ENCODE data around the gene MCCC2.
"Not testable (repeated sequence)": the region's sequence is repeated elsewhere in the genome, so short reads cannot be mapped to it uniquely, and the experiment has no call there.

Gene MCCC2

GRCh38 chr5:71663191-71663969 lies 76.2 kb downstream of the MCCC2 start:
- no peak for DNase-seq

GRCh38 chr5:71664615-71665014 lies 77.5 kb downstream of the MCCC2 start:
- not testable (repeated sequence) for DNase-seq

- DNase-seq: no peak
Observed at GRCh38 chr5:71666321-71666720, 79.2 kb downstream of the MCCC2 start.

- no peak for DNase-seq
Observed at GRCh38 chr5:71677977-71678376, 90.8 kb downstream of the MCCC2 start.

- no peak for DNase-seq
Observed at GRCh38 chr5:71679714-71680113, 92.6 kb downstream of the MCCC2 start.

- DNase-seq: no peak
Observed at GRCh38 chr5:71680510-71680909, 93.4 kb downstream of the MCCC2 start.

DNA sequence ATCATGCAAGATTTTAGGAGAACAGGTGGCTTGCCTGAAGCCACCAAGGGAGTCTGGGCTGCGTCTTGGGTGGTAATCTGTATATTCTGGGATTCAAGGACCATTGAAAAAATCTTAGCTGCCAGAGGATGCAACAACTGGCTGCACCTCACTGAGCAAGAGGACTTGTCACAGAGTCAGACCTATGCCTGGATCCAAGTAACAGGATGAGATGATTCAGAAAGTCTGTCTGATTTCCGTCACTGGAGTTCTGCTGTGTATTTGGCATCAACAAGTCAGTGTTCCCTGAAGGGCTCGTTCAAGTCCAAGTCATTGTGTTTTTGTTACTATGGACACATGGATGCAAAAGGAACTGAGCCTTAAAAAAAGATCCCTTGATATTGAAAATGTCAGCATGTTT lies 94.2 kb downstream of the MCCC2 start:
- no peak for DNase-seq

GRCh38 chr5:71684309-71684708 lies 97.2 kb downstream of the MCCC2 start:
- no peak for DNase-seq

GRCh38 chr5:71693828-71694427 lies 106.8 kb downstream of the MCCC2 start:
- DNase-seq: no peak

- no peak for DNase-seq
Observed at GRCh38 chr5:71695071-71695470, 107.9 kb downstream of the MCCC2 start.

- DNase-seq: no peak
Observed at GRCh38 chr5:71695595-71695994, 108.5 kb downstream of the MCCC2 start.

DNA sequence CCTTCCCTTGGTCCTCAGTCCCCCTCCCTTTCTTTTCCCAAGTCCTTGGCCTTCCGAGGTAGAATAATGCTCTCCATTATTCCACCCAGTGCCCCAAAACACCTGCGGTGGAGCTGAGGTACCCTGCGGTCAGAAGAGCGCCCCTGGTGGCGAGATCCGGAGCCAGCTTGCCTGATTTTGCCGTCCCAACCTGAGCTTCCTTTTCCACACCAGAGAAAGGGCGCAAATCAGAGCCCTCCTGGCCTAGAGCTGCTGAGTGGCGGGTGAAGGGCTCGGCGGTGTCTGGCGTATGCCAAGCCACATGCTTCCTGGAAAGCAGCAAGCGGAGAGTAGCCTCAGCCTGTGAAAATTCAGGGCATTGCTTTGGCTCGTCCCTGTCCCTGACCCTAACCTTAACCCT lies 110.8 kb downstream of the MCCC2 start:
- DNase-seq: no peak

DNA sequence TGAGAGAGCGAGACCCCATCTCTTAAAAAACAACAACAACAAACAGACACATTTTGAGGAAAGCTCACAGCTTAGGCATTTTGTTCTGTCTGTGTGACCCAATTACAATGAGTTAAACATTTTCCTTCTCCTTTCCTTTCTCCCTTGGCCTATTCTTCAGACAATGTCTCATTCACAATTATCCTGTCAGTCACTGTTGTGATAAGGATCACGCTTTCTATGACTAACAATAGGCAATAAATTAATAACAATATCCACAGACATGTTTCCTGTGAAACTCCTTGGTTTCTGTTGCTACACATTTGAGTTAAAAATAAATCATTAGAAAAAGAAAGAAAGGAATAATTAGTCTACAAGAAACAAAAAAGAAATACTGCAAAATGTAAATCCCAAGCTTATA lies 112.1 kb downstream of the MCCC2 start:
- DNase-seq: no peak

GRCh38 chr5:71699751-71700150 lies 112.6 kb downstream of the MCCC2 start:
- no peak for DNase-seq

DNA sequence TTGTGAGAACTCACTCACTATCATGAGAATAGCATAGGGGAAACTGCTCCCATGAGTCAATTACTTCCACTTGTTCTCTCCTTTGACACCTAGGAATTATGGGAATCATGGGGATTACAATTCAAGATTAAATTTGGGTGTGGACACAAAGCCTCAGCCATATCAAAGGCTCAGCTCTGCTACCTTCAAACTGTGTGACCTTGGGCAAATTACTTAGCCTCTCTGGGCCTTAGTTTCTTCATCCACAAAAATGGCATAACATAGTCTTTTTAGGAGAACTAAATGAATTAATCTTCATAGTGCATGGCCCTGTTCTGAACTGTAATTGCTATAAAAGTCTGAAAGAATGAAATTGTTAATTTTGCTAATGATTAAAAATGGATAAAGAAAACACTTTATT lies 113.7 kb downstream of the MCCC2 start:
- no peak for DNase-seq

DNA sequence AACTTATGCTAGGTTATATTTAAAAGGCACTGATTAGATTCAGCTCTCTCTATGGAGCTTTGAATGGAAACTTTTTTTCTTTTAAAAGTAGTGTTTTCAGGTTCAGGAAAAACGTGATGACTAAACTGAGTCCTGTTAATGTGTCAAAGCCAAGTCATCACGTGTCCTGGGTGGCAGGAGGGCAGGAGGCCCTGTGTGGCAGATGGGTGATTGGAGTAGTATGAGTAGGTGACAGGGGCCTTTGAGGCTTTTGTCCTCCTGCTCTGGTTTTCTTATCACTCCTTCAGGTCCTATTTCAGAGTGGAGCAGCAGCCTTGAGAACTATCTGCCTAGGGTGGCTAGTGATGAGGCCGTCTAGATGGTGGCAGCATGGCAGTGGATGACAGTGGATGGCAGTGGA lies 114.3 kb downstream of the MCCC2 start:
- no peak for DNase-seq

DNA sequence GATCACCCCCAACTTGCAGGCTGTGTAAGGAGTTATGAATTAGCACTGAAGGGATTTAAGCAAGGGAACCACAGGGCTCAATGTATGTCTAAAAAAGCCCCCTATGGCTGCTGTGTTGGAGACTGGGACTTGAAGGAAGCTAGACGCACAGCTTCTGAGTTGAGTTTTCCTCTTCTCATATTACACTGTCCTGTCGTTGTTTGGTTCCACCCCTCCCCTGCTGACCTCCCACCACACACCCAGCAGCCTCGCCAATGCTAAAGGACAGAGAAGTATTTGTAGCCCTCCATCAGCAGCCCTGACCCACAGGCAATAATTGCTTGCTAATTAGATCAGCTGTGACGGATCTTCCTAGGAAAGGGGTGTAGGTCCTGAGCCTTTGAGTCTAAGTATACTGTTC lies 116.8 kb downstream of the MCCC2 start:
- DNase-seq: no peak

GRCh38 chr5:71705421-71705820 lies 118.3 kb downstream of the MCCC2 start:
- DNase-seq: no peak

GRCh38 chr5:71706906-71707305 lies 119.8 kb downstream of the MCCC2 start:
- no peak for DNase-seq

Measured in Kasumi-1 (cell line).